H7 (cell line): ENCODE measurements around the gene ABCC5. TPM values are rescaled to one million over a fixed set of nuclear protein-coding genes. Genes with fewer than 3 reads are reported as not detected.

Experiments used
- DNase-seq: peaks from one replicate; pipeline ENCODE4 v3.0.0; 2012
- H3K27me3 ChIP-seq: 2 replicates; pipeline ENCODE4 v1.6.0; 2011; ENCODE audit warnings: mild to moderate bottlenecking, low read length; ENCODE audit not compliant: control insufficient read depth, insufficient read depth
- H3K36me3 ChIP-seq: replicated peaks from 2 replicates; pipeline ENCODE4 v1.5.1; 2011; ENCODE audit warnings: low read length; ENCODE audit not compliant: control insufficient read depth, insufficient read depth
- H3K4me3 ChIP-seq: 2 replicates; pipeline ENCODE4 v1.5.1; 2011; ENCODE audit warnings: low read depth, mild to moderate bottlenecking, control low read depth, low read length, moderate library complexity; ENCODE audit not compliant: insufficient read depth
- total RNA-seq: library from RNA; depleted of rRNA; stranded (reverse); fragments of >200 nt; shearing (Covaris generic); gene quantifications from 2 replicates; pipeline ENCODE4 v1.2.3, GENCODE V29; 2014

ABCC5 gene
- total RNA-seq, 1 experiment from 2014 or later = 15.7 TPM

DNA sequence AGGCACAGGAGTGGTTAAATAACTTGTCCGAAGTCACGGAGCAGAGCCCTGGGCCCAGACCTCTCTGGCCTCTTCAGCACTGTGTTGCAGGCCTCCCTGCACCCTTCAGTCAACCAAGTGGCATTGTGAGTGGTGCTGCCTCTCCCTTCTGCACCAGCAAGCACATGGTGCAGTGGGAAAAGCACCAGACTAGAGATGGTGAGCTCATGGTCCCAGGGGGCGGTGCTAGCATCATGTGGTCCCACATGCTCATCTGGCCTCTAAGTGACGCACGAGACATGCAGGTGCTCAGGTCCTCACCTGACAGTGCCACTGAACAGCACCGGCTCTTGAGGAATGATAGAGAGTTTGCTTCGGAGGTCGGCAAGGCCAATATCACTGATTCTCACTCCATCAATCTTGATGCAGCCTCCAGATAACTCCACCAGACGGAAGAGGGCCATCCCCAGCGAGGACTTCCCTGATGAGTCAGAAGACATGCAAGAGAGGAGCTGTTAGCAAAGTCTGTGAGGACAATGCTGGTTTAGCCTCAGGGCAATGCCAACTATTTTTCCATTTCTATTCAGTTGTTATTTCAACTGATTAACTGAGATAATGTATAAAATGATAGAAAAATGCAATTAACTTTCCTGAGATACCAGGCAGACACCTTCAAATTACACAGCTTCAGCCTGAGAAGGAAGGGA, 79.9 kb downstream of the ABCC5 start:
- no peak overlapping the region for H3K4me3 ChIP-seq

GRCh38 chr3:183933160-183933559, 84.5 kb downstream of the ABCC5 start:
- no peak for DNase-seq
- H3K27me3 ChIP-seq = no peaks in the 10 kb centered on the region
- no peak overlapping the region for H3K4me3 ChIP-seq
- H3K36me3 ChIP-seq = peaks cover 11% of the 10 kb centered on the region

More for the DNA sequence above, 79.9 kb downstream of the ABCC5 start:
- no peak for DNase-seq
- peaks cover 13% of the 10 kb centered on the region for H3K36me3 ChIP-seq
- no peaks in the 10 kb centered on the region for H3K27me3 ChIP-seq

DNA sequence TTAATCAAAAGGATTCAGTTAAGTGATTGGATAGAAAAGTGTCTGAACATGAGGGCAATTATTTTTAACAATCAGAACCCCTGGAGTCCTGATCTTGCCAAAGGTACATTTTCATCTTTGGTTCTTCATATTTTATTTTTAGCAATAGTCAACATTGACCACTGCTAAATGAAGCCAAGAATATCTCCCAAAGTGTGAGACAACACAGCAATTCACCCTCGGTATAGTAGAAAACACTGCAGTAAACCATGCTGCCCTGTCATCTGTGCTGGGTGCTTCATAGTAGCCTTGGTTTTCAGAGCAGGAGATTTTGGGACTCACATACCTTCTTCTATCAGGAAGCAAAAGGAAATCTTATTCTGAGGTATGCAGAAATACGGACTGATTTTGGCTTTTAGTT, 85.8 kb downstream of the ABCC5 start:
- no peak overlapping the region for H3K4me3 ChIP-seq
- peaks cover 6% of the 10 kb centered on the region for H3K36me3 ChIP-seq
- no peaks in the 10 kb centered on the region for H3K27me3 ChIP-seq
- DNase-seq = no peak

DNA sequence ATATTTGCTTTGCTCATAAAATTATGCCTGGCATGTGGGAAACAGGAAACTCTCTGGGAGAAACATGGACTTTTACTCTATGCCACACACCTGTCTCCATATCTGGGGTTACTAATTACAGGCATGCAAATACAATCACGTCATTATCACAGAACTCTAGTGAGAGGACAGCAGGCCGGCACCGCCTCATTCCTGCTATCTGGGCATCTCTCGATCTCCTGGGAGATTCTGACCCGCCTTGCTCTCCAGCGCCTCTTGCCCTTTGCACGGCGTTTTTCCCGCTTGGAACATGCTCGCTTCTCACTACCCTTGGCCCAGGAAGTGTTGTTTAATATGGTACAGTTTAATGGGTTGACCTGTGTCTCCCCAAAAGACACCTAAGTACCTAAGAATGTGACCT, 87.6 kb downstream of the ABCC5 start:
- DNase-seq = no peak
- H3K4me3 ChIP-seq = no peak overlapping the region
- H3K36me3 ChIP-seq = peaks cover 11% of the 10 kb centered on the region
- H3K27me3 ChIP-seq = no peaks in the 10 kb centered on the region

DNA sequence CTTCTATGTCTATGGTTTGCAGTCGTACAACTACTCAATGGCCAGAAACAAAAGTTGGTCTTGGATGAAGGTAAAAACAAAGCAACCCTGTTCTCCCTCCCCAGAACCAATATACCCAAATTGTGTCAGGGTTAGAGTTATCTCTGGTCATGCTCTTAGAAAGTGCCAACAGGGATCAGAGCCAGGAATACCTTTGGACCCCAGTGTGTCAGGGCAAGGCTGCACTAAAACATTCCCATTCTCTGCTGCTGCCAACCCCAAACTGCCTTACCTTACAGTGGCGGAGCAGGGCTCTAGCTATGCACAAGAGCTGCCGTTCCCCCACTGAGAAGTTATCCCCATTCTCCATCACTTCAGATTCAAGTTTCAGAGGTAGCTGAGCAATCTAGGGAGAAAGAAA, 90.6 kb downstream of the ABCC5 start:
- no peak overlapping the region for H3K4me3 ChIP-seq
- DNase-seq = no peak
- peaks cover 16% of the 10 kb centered on the region for H3K36me3 ChIP-seq
- no peaks in the 10 kb centered on the region for H3K27me3 ChIP-seq

GRCh38 chr3:183924956-183925355, 92.7 kb downstream of the ABCC5 start:
- Histone ChIP-seq H3K36me3 (peaks cover 17% of the 10 kb centered on the region), H3K27me3 (no peaks in the 10 kb centered on the region), H3K4me3 (no peak overlapping the region)
- no peak for DNase-seq

DNA sequence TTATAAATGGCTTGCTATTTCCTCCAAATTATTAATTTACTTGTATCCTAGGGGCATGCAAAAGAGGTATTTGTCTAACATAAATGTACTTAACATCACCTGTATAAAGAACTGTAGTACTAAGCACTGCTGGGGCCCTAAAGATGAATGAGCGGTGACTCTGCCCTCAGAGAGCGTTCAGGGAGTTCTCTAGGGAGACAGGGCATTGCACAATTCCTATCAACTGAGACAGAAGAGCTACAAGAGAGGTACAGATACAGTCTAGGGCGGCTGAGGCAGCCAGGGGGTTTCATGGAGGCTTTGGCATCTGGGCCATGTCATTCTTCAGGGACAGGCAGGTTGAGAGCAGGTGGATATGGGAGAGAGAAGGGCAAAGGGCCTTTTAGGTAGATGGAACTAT, 93.1 kb downstream of the ABCC5 start:
- no peak overlapping the region for H3K4me3 ChIP-seq
- H3K36me3 ChIP-seq = peaks cover 17% of the 10 kb centered on the region
- no peak for DNase-seq
- no peaks in the 10 kb centered on the region for H3K27me3 ChIP-seq

DNA sequence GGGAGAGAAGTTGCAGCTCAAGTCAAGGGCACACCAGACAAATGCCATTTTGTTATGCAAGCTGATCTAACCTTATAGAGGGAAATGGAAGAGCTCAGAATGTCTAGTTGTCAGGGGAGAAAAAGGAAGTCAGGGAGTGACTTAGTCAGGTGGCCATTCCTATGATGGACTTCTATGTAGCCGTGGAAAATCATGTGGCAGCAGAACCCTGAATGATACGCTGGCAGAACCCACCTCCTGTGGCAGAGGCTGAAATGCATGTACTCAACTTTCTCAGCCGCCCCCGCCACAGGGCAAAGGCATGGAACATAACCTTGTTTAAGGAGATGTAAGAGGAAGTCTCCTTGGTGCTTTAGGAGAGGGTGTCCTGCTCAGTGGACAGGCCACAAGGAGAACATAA, 95.3 kb downstream of the ABCC5 start:
- H3K27me3 ChIP-seq = no peaks in the 10 kb centered on the region; the same call in 1 of the 2 replicates
- no peak for DNase-seq
- H3K36me3 ChIP-seq = peaks cover 14% of the 10 kb centered on the region
- H3K4me3 ChIP-seq = no peak overlapping the region

- DNase-seq = no peak
- no peaks in the 10 kb centered on the region; the same call in 1 of the 2 replicates for H3K27me3 ChIP-seq
- no peak overlapping the region for H3K4me3 ChIP-seq
- H3K36me3 ChIP-seq = peaks cover 12% of the 10 kb centered on the region
Observed at GRCh38 chr3:183921096-183921495, 96.6 kb downstream of the ABCC5 start.

- no peaks in the 10 kb centered on the region; the same call in 1 of the 2 replicates for H3K27me3 ChIP-seq
- H3K36me3 ChIP-seq = peaks cover 11% of the 10 kb centered on the region
- no peak overlapping the region for H3K4me3 ChIP-seq
- DNase-seq = no peak
Observed at GRCh38 chr3:183920416-183920815, 97.3 kb downstream of the ABCC5 start.

DNA sequence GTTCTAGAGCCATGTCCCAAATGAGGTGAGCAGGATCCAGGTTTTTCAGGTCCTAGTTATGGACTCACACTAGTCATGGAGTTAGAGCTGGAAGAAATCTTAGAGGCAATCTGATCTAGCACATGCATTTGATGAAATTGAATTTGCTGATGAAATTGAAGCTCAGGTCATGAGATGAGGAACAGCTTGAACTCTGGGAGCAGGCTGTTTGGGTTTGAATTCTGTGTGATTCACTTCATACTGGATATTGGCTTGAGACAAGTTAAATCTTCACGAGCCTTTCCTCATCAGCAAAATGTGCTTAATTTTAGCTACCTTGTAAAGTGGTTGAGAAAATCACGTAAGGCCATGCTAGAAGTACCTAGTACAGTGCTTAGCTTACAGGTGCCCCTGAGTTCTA, 99.5 kb downstream of the ABCC5 start:
- Histone ChIP-seq H3K27me3 (no peaks in the 10 kb centered on the region; the same call in 1 of the 2 replicates), H3K4me3 (no peak overlapping the region), H3K36me3 (peaks cover 4% of the 10 kb centered on the region)
- no peak for DNase-seq

- Histone ChIP-seq H3K4me3 (no peak overlapping the region), H3K27me3 (no peaks in the 10 kb centered on the region; the same call in 1 of the 2 replicates), H3K36me3 (peaks cover 4% of the 10 kb centered on the region)
- DNase-seq = no peak
Observed at GRCh38 chr3:183917776-183918175, 99.9 kb downstream of the ABCC5 start.

DNA sequence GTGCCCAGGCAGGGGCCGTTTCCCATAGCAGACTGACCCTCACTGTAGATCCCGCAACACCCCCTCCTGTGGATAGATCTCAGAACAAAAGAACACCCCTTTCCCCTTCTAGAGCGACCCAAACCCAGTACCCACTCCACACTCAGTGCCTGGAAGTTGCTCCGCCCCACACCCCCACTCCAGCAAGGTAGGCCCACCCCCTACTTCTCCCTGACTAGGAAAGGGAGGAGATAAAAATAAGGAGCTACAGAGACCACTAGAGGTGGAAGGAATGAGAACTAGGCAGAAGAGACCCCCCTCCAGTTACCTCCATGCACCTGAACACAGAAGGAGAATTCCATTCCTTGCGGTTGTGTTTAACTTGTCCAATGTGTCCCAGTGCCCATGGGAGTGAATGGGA, 102.8 kb downstream of the ABCC5 start:
- H3K27me3 ChIP-seq = no peaks in the 10 kb centered on the region; the same call in 1 of the 2 replicates
- DNase-seq = peak; percentile 70

GRCh38 chr3:183913580-183913920, 104.1 kb downstream of the ABCC5 start:
- Histone ChIP-seq H3K27me3 (no peaks in the 10 kb centered on the region; the same call in 1 of the 2 replicates), H3K36me3 (no peaks in the 10 kb centered on the region), H3K4me3 (no peak overlapping the region)
- no peak for DNase-seq

More for the DNA sequence above, 102.8 kb downstream of the ABCC5 start:
- no peak overlapping the region for H3K4me3 ChIP-seq
- H3K36me3 ChIP-seq = no peaks in the 10 kb centered on the region

DNA sequence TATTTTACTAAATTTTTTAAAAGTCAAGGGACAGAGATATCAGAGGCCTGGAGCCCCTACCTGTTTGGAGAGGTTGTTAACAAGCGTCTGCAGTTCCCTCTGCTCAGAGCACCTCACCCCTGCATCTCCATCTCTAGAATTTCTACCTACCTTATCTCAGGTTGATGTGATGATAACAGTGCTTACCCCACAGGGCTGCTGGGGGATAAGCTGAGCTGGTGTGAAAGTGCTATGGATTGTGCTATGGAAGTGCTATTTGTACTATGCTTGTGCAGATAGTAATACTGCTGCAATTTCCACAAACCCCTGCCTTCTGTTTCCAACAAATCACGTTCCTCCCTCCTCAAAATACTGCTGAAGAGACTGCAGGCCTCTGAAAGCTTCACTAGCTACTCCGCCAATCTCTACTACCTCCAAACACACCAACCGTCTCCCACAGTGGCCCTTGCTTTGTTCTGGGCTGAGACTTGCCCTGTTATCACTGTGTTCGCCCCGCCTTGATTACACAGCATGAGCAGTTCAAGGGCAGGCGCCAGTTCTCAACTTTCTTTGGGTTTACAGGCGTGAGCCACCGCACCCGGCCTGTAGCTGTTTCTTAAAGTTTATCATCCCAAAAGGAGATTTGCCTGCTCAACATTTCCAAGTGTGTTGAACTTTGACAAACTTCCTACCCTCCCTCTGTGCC, 104.6 kb downstream of the ABCC5 start:
- DNase-seq = no peak
- no peaks in the 10 kb centered on the region for H3K36me3 ChIP-seq
- H3K27me3 ChIP-seq = no peaks in the 10 kb centered on the region; the same call in 1 of the 2 replicates
- no peak overlapping the region for H3K4me3 ChIP-seq
